ENCODE measurements around the gene PTGIS.
"Not testable (repeated sequence)": the region's sequence is repeated elsewhere in the genome, so short reads cannot be mapped to it uniquely, and the experiment has no call there.

The PTGIS gene

GRCh38 chr20:49615401-49616153, 47.6 kb upstream of the PTGIS start:
- no peak overlapping the region for H3K4me3 ChIP-seq (replicated peaks; ENCODE audit: insufficient read depth, low read length)
- no peak for DNase-seq (ENCODE audit: low read depth in 1 of 2, low spot score in 1 of 2)
- H3K27ac ChIP-seq (replicated peaks) = no peak overlapping the region
- no peaks in the 10 kb centered on the region for H3K27me3 ChIP-seq (ENCODE audit: insufficient read depth, poor library complexity, severe bottlenecking)
- TF ChIP-seq CTCF (IDR thresholded peaks at IDR 0.05; ENCODE audit: insufficient read depth, low read length) (no peak), GABPA (IDR thresholded peaks at IDR 0.05; ENCODE audit: low read depth) (no peak), SPI1 (IDR thresholded peaks at IDR 0.05; ENCODE audit: borderline replicate concordance, low read depth) (no peak), POLR2AphosphoS5 (IDR thresholded peaks at IDR 0.05; ENCODE audit: low read depth) (no peak), REST (IDR thresholded peaks at IDR 0.05; ENCODE audit: insufficient replicate concordance, low read depth) (no peak)

DNA sequence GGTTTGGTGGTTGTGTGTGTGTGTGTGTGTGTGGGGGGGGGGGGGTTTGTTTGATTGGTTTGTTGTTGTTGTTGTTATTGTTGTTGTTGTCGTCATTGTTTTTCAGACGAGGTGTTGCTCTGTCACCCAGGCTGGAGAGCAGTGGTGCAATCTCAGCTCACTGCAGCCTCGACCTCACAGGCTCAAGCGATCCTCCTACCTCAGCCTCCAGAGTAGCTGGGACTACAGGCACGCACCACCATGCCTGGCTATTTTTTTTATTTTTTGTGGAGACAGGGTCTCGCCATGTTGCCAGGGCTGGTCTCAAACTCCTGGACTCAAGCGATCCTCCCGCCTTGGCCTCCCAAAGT, 47.1 kb upstream of the PTGIS start:
- not testable (repeated sequence) for DNase-seq (ENCODE audit: low read depth in 1 of 2, low spot score in 1 of 2); H3K27me3 ChIP-seq (ENCODE audit: insufficient read depth, poor library complexity, severe bottlenecking); H3K27ac ChIP-seq (replicated peaks); H3K4me3 ChIP-seq (replicated peaks; ENCODE audit: insufficient read depth, low read length)

DNA sequence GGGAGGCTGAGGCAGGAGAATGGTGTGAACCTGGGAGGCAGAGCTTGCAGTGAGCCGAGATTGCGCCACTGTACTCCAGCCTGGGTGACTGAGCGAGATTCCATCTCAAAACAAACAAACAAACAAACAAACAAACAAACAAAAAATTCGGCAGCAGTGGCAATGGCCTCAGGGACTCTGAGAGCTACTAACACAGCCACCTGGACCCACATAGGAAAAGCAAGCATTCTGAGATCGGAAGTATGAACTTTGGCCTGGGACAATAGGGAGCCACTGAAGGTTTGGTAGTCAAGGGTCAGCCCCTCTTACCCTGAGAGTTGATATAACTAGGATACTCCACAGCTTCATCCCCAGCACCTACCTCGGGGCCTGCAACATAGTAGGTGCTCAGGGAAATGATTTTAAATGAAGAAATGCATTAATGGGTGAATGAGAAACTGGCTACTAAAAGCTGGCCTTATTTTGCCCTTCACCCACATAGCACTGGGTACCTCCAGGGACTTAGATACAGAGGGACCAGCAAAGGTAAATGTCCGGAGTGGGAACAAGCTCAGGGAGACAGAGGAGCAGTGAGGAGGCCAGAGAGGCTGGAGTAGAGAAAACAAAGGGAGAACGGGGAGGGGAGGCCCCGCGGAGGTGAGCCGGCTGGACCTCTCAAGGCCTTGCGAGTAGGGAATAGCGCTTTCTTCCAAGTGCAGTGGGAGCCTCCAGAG, 46.6 kb upstream of the PTGIS start:
- Histone ChIP-seq H3K4me3 (replicated peaks; ENCODE audit: insufficient read depth, low read length) (no peak overlapping the region), H3K27me3 (ENCODE audit: insufficient read depth, poor library complexity, severe bottlenecking) (no peaks in the 10 kb centered on the region), H3K27ac (replicated peaks) (no peak overlapping the region)
- DNase-seq (ENCODE audit: low read depth in 1 of 2, low spot score in 1 of 2) = no peak
- no peak for TF ChIP-seq SPI1 (IDR thresholded peaks at IDR 0.05; ENCODE audit: borderline replicate concordance, low read depth)
- no peak for TF ChIP-seq REST (IDR thresholded peaks at IDR 0.05; ENCODE audit: insufficient replicate concordance, low read depth)
- no peak for TF ChIP-seq GABPA (IDR thresholded peaks at IDR 0.05; ENCODE audit: low read depth)
- no peak for TF ChIP-seq POLR2AphosphoS5 (IDR thresholded peaks at IDR 0.05; ENCODE audit: low read depth)
- no peak for TF ChIP-seq CTCF (IDR thresholded peaks at IDR 0.05; ENCODE audit: insufficient read depth, low read length)

- no peak for DNase-seq (ENCODE audit: low read depth in 1 of 2, low spot score in 1 of 2)
- Histone ChIP-seq H3K27me3 (ENCODE audit: insufficient read depth, poor library complexity, severe bottlenecking) (no peaks in the 10 kb centered on the region), H3K27ac (replicated peaks) (no peak overlapping the region), H3K4me3 (replicated peaks; ENCODE audit: insufficient read depth, low read length) (no peak overlapping the region)
- TF ChIP-seq GABPA (IDR thresholded peaks at IDR 0.05; ENCODE audit: low read depth) (no peak), SPI1 (IDR thresholded peaks at IDR 0.05; ENCODE audit: borderline replicate concordance, low read depth) (no peak), POLR2AphosphoS5 (IDR thresholded peaks at IDR 0.05; ENCODE audit: low read depth) (no peak), CTCF (IDR thresholded peaks at IDR 0.05; ENCODE audit: insufficient read depth, low read length) (no peak), REST (IDR thresholded peaks at IDR 0.05; ENCODE audit: insufficient replicate concordance, low read depth) (no peak)
Observed at GRCh38 chr20:49612127-49612738, 44.3 kb upstream of the PTGIS start.

DNA sequence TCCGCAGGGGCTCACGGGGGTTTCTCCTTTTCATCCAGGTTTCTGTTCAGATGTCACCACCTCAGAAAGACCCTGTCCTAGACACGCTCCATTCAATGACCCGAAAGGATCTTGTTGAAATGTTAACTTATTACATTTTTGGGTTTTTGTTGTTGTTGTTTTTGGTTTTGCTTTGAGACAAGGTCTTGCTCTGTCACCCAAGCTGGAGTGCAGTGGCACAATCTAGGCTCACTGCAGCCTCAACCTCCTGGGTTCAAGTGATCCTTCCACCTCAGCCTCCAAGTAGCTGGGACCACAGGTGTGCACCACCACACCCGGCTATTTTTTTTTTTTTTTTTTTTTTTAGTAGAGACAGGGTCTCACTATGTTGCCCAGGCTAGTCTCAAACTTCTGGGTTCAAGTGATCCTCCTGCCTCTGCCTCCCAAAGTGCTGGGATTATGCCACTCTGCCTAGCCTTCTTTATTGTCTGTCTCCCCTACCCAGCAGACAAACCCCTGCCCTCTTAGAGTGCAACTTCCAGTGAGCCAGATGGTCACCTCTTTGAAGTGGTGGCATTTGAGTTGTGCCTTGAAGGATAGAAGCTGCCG, 43.7 kb upstream of the PTGIS start:
- not testable (repeated sequence) for H3K27me3 ChIP-seq (ENCODE audit: insufficient read depth, poor library complexity, severe bottlenecking); DNase-seq (ENCODE audit: low read depth in 1 of 2, low spot score in 1 of 2)
- Histone ChIP-seq H3K4me3 (replicated peaks; ENCODE audit: insufficient read depth, low read length) (peak overlapping the region; percentile 4; the same call in 1 of the 2 replicates), H3K27ac (replicated peaks) (peak overlapping the region; percentile 13; the same call in 1 of the 2 replicates)
